Nephron progenitor cell (in vitro differentiated cells): ENCODE data around the gene ADAMTS19.
A peak's percentile ranks its signal among the peaks of the same experiment; 100 is the strongest.

Experiments
- DNase-seq: peaks from one replicate; pipeline ENCODE4 v3.0.0; 2021
- H3K27ac Mint-ChIP-seq: 2 replicates; pipeline ENCODE4 v1.8.0; 2021; ENCODE audit warnings: mild to moderate bottlenecking, moderate library complexity, mixed read lengths
- H3K27me3 Mint-ChIP-seq: 2 replicates; pipeline ENCODE4 v1.8.0; 2021; ENCODE audit warnings: mild to moderate bottlenecking, low read depth, mixed read lengths; ENCODE audit not compliant: poor library complexity
- H3K36me3 Mint-ChIP-seq: 2 replicates; pipeline ENCODE4 v1.8.0; 2021; ENCODE audit warnings: low read depth, mixed read lengths
- H3K4me1 Mint-ChIP-seq: 2 replicates; pipeline ENCODE4 v1.8.0; 2021; ENCODE audit warnings: mixed read lengths
- H3K4me3 Mint-ChIP-seq: 2 replicates; pipeline ENCODE4 v1.8.0; 2021; ENCODE audit warnings: mild to moderate bottlenecking, moderate library complexity, mixed read lengths
- H3K9me3 Mint-ChIP-seq: 2 replicates; pipeline ENCODE4 v1.8.0; 2021; ENCODE audit warnings: mild to moderate bottlenecking, moderate library complexity, mixed read lengths
- TF ChIP-seq, protein P1 (sequence below): fragments of 200-600 bp; sonication (generic); IDR thresholded peaks from 2 replicates; pipeline ENCODE4 v1.5.0; 2021; ENCODE audit warnings: antibody characterized with exemption

The ADAMTS19 gene

DNA sequence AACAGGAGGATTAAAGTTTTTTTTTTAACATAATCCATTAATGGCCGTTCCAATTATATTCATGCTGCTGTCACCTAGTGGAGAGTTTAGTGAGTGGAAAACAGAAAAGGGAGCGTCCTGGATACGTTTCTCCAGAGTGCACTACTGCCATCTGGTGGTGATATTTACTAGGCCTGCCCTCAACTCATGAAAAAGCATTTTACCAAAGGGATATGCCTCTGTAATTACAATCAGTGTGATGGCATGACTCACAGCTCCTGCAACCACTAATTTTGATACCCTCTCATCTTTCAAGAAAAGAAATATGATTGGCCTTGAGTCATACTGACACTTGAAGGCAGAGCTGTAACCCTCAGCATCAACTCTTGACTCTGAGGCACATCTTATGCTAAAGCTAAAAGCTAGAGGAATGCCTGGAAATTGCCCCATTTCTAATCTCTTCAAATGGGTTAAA, 307.9 kb downstream of the ADAMTS19 start:
- H3K4me3 Mint-ChIP-seq, result peak overlapping the region; percentile 19

GRCh38 chr5:129768735-129769134, 308.6 kb downstream of the ADAMTS19 start:
- Mint-ChIP-seq H3K4me3 (no peak overlapping the region), H3K36me3 (no peaks in the 10 kb centered on the region), H3K4me1 (peaks cover 5% of the 10 kb centered on the region), H3K27ac (no peak overlapping the region), H3K9me3 (no peaks in the 10 kb centered on the region), H3K27me3 (no peaks in the 10 kb centered on the region)
- no peak for DNase-seq
- TF ChIP-seq, protein P1, sequence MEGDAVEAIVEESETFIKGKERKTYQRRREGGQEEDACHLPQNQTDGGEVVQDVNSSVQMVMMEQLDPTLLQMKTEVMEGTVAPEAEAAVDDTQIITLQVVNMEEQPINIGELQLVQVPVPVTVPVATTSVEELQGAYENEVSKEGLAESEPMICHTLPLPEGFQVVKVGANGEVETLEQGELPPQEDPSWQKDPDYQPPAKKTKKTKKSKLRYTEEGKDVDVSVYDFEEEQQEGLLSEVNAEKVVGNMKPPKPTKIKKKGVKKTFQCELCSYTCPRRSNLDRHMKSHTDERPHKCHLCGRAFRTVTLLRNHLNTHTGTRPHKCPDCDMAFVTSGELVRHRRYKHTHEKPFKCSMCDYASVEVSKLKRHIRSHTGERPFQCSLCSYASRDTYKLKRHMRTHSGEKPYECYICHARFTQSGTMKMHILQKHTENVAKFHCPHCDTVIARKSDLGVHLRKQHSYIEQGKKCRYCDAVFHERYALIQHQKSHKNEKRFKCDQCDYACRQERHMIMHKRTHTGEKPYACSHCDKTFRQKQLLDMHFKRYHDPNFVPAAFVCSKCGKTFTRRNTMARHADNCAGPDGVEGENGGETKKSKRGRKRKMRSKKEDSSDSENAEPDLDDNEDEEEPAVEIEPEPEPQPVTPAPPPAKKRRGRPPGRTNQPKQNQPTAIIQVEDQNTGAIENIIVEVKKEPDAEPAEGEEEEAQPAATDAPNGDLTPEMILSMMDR, result no peak

More for the DNA sequence above, 307.9 kb downstream of the ADAMTS19 start:
- no peaks in the 10 kb centered on the region for H3K9me3 Mint-ChIP-seq
- peaks cover 5% of the 10 kb centered on the region for H3K4me1 Mint-ChIP-seq
- H3K36me3 Mint-ChIP-seq, result no peaks in the 10 kb centered on the region
- DNase-seq, result peak; percentile 76
- TF ChIP-seq, protein P1, result peak; percentile 98
- H3K27ac Mint-ChIP-seq, result no peak overlapping the region
- H3K27me3 Mint-ChIP-seq, result no peaks in the 10 kb centered on the region

GRCh38 chr5:129770024-129770820, 310.1 kb downstream of the ADAMTS19 start:
- H3K36me3 Mint-ChIP-seq, result no peaks in the 10 kb centered on the region
- no peak overlapping the region for H3K4me3 Mint-ChIP-seq
- H3K27me3 Mint-ChIP-seq, result no peaks in the 10 kb centered on the region
- H3K27ac Mint-ChIP-seq, result no peak overlapping the region
- DNase-seq, result no peak
- peaks cover 5% of the 10 kb centered on the region for H3K4me1 Mint-ChIP-seq
- TF ChIP-seq, protein P1, result no peak
- no peaks in the 10 kb centered on the region for H3K9me3 Mint-ChIP-seq

DNA sequence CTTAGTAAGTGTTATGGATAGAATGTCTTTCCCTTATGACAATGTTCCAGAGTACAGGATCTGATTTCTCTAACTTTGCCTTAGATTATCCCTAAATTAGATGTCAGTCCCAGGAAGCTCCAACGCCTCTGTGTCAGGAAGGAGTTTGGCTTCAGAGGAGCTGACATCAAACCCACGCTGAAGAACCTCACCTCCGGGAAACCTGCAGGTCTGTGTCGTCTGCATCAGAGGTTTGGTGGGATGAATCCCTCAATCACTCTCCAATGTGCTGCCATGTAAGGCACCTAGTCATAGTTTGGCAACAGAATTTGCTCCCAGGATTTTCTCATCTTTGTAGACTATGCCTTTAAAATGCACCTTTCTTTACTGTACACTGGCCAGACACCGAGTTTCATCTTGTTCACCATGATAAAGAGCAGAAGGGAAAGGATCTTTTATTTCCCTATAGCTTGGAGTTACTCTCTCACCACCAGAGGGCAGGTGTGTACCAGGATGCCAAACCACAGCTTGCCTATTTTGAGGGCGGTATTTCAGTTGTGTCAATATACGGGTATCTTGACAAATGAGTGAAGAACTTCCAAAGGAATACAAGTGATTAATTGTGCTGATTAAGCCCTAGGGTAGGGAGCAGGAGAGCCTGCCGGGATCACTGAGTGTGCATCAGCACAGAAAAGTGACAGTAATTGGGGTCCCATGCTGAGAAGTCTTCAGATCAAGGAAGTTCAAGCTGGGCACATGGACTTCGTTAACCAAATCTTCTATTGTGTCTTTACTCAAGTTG, 311.1 kb downstream of the ADAMTS19 start:
- Mint-ChIP-seq H3K4me3 (no peak overlapping the region), H3K27ac (no peak overlapping the region), H3K36me3 (no peaks in the 10 kb centered on the region), H3K27me3 (no peaks in the 10 kb centered on the region), H3K4me1 (peaks cover 5% of the 10 kb centered on the region), H3K9me3 (no peaks in the 10 kb centered on the region)
- TF ChIP-seq, protein P1, result peak; percentile 84
- DNase-seq, result peak; percentile 64

DNA sequence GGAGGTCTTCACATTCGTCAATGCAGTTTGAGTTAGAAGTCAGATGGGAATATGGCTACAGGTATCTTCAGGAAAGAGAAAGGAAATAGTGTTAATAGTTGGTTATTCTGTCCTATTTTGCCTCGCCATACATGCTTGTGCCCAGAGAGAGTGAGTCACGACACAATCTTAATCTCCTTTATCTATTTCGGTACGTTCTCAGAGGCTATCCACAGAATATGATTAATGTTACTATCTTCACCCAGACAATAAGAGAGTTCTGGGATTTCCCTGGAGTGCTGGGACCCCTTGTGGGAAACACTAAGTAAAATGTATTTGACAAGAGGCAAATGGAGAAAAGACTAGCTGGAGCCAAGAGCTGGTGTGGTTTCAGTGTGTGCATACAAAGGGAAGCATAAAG, 313.3 kb downstream of the ADAMTS19 start:
- no peak overlapping the region for H3K27ac Mint-ChIP-seq
- no peaks in the 10 kb centered on the region for H3K36me3 Mint-ChIP-seq
- peaks cover 4% of the 10 kb centered on the region for H3K9me3 Mint-ChIP-seq
- no peak overlapping the region for H3K4me3 Mint-ChIP-seq
- H3K4me1 Mint-ChIP-seq, result peaks cover 5% of the 10 kb centered on the region
- no peaks in the 10 kb centered on the region for H3K27me3 Mint-ChIP-seq
- DNase-seq, result no peak
- TF ChIP-seq, protein P1, result no peak
